ENCODE data around the gene CBFA2T3. TPM values are rescaled to one million over a fixed set of nuclear protein-coding genes. Genes with fewer than 3 reads are reported as not detected.
A peak's percentile ranks its signal among the peaks of the same experiment; 100 is the strongest.

The CBFA2T3 gene
- total RNA-seq, 2 donors from 2014 or later, result 2.3 to 2.9 TPM

DNA sequence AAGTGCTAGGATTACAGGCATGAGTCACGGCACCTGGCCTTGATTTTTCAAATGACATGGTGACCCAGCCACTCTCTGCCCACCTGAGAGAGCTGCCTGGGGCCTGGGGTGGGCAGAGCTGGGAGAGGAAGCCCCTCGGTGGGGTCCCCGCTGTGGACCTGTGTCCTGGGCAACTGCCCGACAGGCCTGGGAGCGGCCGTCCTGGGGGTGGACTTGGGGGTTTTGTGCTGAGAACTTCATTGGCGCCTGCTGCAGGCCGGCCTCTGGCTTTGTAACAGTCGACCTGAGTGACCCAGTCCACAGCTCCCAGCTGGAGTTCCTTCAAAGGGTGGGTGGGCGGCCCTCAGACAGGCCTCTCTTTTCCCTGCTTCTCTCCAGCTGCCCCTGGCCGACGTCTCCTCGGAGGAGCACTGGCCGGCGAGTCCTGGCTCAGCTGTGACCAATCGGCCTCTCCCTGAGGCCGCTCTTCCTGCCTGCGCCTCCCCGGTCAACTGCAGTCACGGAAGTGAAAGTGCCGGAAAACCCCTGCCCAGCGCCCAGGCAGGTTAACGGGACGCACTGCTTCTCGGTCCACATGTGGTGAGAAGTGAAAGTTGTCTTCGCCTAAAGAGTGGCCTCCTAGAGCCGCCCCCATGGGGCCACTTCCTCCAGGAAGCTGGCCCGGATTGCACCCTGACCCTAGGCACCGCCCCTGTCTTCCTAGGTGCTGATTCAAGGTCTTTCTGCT lies 5.5 kb downstream of the CBFA2T3 start:
- peaks cover 0 to 3% of the 10 kb centered on the region in 2 donors for H3K4me1 Mint-ChIP-seq (ENCODE audit: low read depth in 2 of 2)
- no peak overlapping the region for H3K4me3 Mint-ChIP-seq
- no peak overlapping the region for H3K27ac Mint-ChIP-seq
- H3K9me3 Mint-ChIP-seq, result no peaks in the 10 kb centered on the region
- no peak for DNase-seq (ENCODE audit: low spot score)
- no peak for ATAC-seq
- H3K36me3 Mint-ChIP-seq, result no peaks in the 10 kb centered on the region
- peaks cover 0 to 18% of the 10 kb centered on the region in 2 donors for H3K27me3 Mint-ChIP-seq

DNA sequence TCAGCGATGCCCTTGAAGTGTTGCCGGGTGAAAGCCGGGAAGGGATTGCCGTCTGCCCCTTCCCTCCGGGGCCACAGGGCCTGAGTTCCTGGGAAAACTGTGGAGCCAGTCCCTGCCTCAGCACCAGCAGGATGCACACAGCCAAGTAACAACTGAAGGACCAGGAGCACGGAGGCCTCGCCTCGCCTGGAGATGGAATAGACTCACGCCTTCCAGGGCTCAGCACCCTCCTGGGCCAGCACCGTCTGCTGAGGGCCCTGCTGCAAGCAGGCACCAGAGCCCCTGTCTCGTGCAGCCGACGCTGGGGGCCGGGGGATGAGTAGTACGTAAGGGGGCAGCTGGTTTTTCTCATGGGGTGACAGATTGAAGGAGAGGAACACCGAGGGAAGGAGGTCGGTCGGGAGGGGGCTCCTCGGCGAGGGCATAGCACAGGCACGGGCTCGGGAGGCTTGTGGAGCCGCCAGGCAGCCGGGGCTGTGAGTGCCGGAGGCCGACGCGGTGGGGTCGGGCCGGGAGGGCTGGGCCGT lies 6.4 kb downstream of the CBFA2T3 start:
- Mint-ChIP-seq H3K9me3 (no peaks in the 10 kb centered on the region), H3K4me1 (ENCODE audit: low read depth in 2 of 2) (peaks cover 0 to 3% of the 10 kb centered on the region in 2 donors), H3K27ac (no peak overlapping the region), H3K4me3 (no peak overlapping the region), H3K36me3 (no peaks in the 10 kb centered on the region), H3K27me3 (peaks cover 0 to 18% of the 10 kb centered on the region in 2 donors)
- ATAC-seq, result no peak
- DNase-seq (ENCODE audit: low spot score), result no peak

DNA sequence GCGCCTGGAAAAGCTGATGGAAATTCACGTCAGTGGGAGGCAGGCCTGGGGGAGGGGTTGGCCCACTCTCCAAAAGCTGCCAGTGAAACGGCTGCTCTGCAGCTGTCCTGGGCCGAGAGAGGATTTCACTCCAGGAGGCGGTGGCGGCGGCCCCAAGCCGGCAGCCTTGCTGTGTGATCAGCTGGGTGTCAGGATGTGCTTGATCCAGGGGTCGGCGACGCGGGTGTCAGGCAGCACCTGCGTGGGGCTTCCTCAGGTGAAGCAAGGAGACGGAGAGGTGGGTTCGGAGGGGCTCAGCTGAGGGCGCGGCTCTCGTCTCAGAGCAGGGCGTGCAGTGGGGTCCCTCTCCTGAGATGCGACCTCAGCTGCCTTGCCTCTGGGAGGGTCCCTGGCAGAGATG lies 7.0 kb downstream of the CBFA2T3 start:
- no peak for ATAC-seq

GRCh38 chr16:88969361-88969831 lies 7.6 kb downstream of the CBFA2T3 start:
- Mint-ChIP-seq H3K4me1 (ENCODE audit: low read depth in 2 of 2) (peaks cover 0 to 6% of the 10 kb centered on the region in 2 donors), H3K27me3 (peaks cover 7 to 19% of the 10 kb centered on the region in 2 donors), H3K4me3 (no peak overlapping the region), H3K27ac (no peak overlapping the region), H3K36me3 (no peaks in the 10 kb centered on the region), H3K9me3 (no peaks in the 10 kb centered on the region)
- ATAC-seq, result no peak
- no peak for DNase-seq (ENCODE audit: low spot score)

More for the DNA sequence above, 7.0 kb downstream of the CBFA2T3 start:
- Mint-ChIP-seq H3K27ac (no peak overlapping the region), H3K4me1 (ENCODE audit: low read depth in 2 of 2) (peaks cover 0 to 3% of the 10 kb centered on the region in 2 donors), H3K9me3 (no peaks in the 10 kb centered on the region), H3K27me3 (peaks cover under 1 to 14% of the 10 kb centered on the region in 2 donors), H3K4me3 (no peak overlapping the region), H3K36me3 (no peaks in the 10 kb centered on the region)
- DNase-seq (ENCODE audit: low spot score), result no peak

- Mint-ChIP-seq H3K27me3 (peaks cover 9 to 15% of the 10 kb centered on the region in 2 donors), H3K4me1 (ENCODE audit: low read depth in 2 of 2) (peaks cover 0 to 6% of the 10 kb centered on the region in 2 donors), H3K4me3 (no peak overlapping the region), H3K36me3 (no peaks in the 10 kb centered on the region), H3K9me3 (no peaks in the 10 kb centered on the region), H3K27ac (no peak overlapping the region)
- peak; percentile 53 for DNase-seq (ENCODE audit: low spot score)
- ATAC-seq, result no peak
Measured at GRCh38 chr16:88968589-88969280, 8.3 kb downstream of the CBFA2T3 start.

DNA sequence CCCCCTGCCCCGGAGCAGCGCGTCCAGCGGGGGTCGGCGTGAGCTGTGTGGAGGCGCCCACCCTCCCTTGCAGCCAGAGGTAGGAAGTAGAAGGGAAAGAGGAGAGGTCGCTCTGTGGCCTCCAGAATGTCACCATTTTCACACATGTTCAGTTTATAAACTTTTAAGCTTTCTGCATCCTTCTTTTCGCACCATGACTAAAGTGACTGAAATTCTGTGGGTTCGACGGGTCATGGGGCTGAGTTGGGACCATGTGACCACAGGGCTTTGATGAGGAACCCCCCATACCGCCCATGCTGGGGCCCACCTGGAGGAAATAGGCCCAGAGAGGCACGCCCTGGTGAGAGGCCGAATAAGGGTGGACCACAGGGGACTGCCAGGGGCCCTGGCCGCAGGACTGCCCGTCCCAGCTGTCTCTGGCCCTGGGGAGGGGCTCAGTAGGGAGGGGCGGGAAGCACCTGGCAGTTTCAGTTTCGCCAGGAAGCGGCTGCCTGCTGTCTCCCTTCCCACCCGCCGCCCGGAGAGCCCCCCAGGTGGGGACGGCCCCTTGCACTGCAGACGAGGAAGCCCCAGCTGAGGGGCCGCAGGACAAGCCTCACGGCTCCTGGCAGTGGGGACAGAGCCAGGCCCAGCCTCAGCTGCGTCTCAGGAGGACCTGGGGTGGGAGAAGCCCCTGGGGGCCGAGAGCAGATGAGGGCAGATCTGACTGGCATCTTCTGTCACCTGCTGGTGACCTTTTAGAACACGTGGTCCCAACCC lies 9.0 kb downstream of the CBFA2T3 start:
- Mint-ChIP-seq H3K36me3 (no peaks in the 10 kb centered on the region), H3K27me3 (peaks cover 9 to 16% of the 10 kb centered on the region in 2 donors), H3K9me3 (no peaks in the 10 kb centered on the region), H3K27ac (no peak overlapping the region), H3K4me1 (ENCODE audit: low read depth in 2 of 2) (peaks cover 0 to 6% of the 10 kb centered on the region in 2 donors), H3K4me3 (no peak overlapping the region)
- peak; percentile 55 for DNase-seq (ENCODE audit: low spot score)
- ATAC-seq, result peak; percentile 47 to 48

DNA sequence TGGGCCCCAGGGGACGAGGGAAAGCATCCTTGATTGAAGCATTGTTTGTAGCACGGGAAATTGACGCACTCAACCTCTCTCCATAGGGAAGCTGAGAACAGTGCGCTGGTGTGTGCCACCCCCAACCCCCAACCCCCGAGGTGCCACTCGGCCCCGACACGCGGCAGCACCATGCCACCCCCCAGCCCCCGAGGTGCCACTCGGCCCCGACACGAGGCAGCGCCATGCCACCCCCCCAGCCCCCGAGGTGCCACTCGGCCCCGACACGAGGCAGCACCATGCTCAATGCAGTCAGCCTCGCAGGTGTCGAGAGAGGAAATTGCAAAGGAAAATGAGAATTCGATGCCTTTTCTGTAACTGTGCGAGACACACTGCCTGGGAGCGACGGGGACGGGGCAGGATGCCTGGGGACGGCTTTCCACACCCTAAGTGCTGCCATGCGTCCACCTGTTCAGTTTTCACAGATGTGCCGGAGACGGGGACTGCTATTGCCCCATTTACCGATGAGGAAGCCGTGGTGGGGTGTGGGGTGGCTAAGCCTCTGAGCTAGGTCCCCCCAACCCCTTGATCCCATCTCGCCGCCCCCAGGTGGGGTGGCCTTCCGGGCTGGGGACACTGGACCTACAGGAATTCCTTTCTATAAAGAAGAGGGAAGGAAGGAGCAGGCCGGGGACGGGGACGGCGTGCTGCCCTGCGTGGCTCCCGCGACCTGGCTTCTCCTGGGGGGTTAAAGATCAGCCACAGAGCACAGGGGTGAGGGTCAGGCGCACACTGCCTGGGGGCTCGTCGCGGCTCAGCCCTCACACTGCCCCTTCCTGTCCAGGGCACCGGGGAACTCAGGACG lies 9.8 kb downstream of the CBFA2T3 start:
- ATAC-seq (no peak), DNase-seq (ENCODE audit: low spot score) (peak; percentile 53)
- no peak overlapping the region for H3K4me3 Mint-ChIP-seq
- peaks cover 0 to 4% of the 10 kb centered on the region in 2 donors for H3K4me1 Mint-ChIP-seq (ENCODE audit: low read depth in 2 of 2)
- no peak overlapping the region for H3K27ac Mint-ChIP-seq
- no peaks in the 10 kb centered on the region for H3K36me3 Mint-ChIP-seq
- no peaks in the 10 kb centered on the region for H3K9me3 Mint-ChIP-seq
- peaks cover 9 to 14% of the 10 kb centered on the region in 2 donors for H3K27me3 Mint-ChIP-seq

GRCh38 chr16:88965826-88966480 lies 11.1 kb downstream of the CBFA2T3 start:
- Mint-ChIP-seq H3K27ac (no peak overlapping the region), H3K4me3 (no peak overlapping the region), H3K36me3 (no peaks in the 10 kb centered on the region), H3K4me1 (ENCODE audit: low read depth in 2 of 2) (peaks cover 0 to 4% of the 10 kb centered on the region in 2 donors), H3K27me3 (peaks cover 9 to 14% of the 10 kb centered on the region in 2 donors), H3K9me3 (no peaks in the 10 kb centered on the region)
- DNase-seq (ENCODE audit: low spot score) (no peak), ATAC-seq (no peak)

GRCh38 chr16:88965411-88965810 lies 11.6 kb downstream of the CBFA2T3 start:
- no peaks in the 10 kb centered on the region for H3K36me3 Mint-ChIP-seq
- no peak overlapping the region for H3K27ac Mint-ChIP-seq
- no peak overlapping the region for H3K4me3 Mint-ChIP-seq
- H3K27me3 Mint-ChIP-seq, result peaks cover 9 to 11% of the 10 kb centered on the region in 2 donors
- ATAC-seq (no peak), DNase-seq (ENCODE audit: low spot score) (no peak)
- H3K9me3 Mint-ChIP-seq, result no peaks in the 10 kb centered on the region
- H3K4me1 Mint-ChIP-seq (ENCODE audit: low read depth in 2 of 2), result peaks cover 0 to 4% of the 10 kb centered on the region in 2 donors

DNA sequence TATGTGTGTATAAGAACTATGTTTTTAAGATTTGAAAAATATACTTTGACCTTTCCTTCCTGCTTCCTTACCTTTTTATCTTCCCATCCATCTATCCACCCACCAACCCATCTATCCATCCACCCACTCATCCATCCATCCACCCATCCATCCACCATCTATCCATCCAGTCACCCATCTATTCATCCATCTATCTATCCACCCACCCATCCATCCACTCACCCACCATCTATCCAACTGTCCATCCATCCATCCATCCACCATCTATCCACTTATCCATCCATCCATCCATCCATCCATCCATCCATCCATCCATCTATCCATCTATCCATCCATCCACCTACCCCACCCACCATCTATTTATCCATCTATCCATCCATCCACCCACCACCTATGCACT lies 12.4 kb downstream of the CBFA2T3 start:
- H3K9me3 Mint-ChIP-seq, result no peaks in the 10 kb centered on the region
- DNase-seq (ENCODE audit: low spot score), result no peak
- peaks cover 0 to 4% of the 10 kb centered on the region in 2 donors for H3K4me1 Mint-ChIP-seq (ENCODE audit: low read depth in 2 of 2)
- H3K36me3 Mint-ChIP-seq, result no peaks in the 10 kb centered on the region
- no peak overlapping the region for H3K4me3 Mint-ChIP-seq
- no peak for ATAC-seq
- peaks cover 9 to 10% of the 10 kb centered on the region in 2 donors for H3K27me3 Mint-ChIP-seq
- no peak overlapping the region for H3K27ac Mint-ChIP-seq

DNA sequence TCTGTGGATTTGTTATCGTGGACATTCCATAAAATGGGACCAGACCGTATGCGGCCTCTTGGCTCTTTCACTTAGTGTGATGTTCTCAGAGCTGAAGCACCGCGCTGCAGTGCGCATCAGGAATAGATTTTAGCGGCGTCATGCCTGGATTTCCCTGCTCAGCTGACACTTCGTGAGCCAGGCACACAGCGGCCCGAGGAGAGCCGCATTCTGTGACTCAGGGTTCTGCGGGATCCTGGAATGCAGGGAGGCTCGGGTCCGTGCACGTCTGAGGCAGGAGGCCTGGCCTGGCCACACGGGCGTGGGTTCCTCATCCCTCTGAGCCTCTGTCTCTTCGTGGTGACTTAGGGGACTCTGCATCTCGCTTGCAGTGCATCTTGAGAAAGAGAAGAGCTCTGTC lies 13.4 kb downstream of the CBFA2T3 start:
- H3K27me3 Mint-ChIP-seq, result peaks cover 9 to 13% of the 10 kb centered on the region in 2 donors
- H3K27ac Mint-ChIP-seq, result no peak overlapping the region
- H3K9me3 Mint-ChIP-seq, result no peaks in the 10 kb centered on the region
- DNase-seq (ENCODE audit: low spot score) (no peak), ATAC-seq (no peak)
- H3K36me3 Mint-ChIP-seq, result no peaks in the 10 kb centered on the region
- H3K4me1 Mint-ChIP-seq (ENCODE audit: low read depth in 2 of 2), result peaks cover 0 to 4% of the 10 kb centered on the region in 2 donors
- H3K4me3 Mint-ChIP-seq, result no peak overlapping the region

GRCh38 chr16:88962478-88963152 lies 14.4 kb downstream of the CBFA2T3 start:
- H3K4me3 Mint-ChIP-seq, result no peak overlapping the region
- ATAC-seq (no peak), DNase-seq (ENCODE audit: low spot score) (no peak)
- H3K4me1 Mint-ChIP-seq (ENCODE audit: low read depth in 2 of 2), result peaks cover 6 to 9% of the 10 kb centered on the region in 2 donors
- no peaks in the 10 kb centered on the region for H3K9me3 Mint-ChIP-seq
- H3K36me3 Mint-ChIP-seq, result no peaks in the 10 kb centered on the region
- peaks cover 15 to 19% of the 10 kb centered on the region in 2 donors for H3K27me3 Mint-ChIP-seq
- H3K27ac Mint-ChIP-seq, result no peak overlapping the region
